DLD1 (cell line): Measurements from ENCODE around the gene FMOD.
"Not testable (repeated sequence)": the region's sequence is repeated elsewhere in the genome, so short reads cannot be mapped to it uniquely, and the experiment has no call there.

Source experiments
- in situ Hi-C: cut with HindIII; loops from 2 replicates; pipeline ENCODE4 v1.10.0; 2017; ENCODE audit warnings: low sequenced_read_pairs

FMOD gene

DNA sequence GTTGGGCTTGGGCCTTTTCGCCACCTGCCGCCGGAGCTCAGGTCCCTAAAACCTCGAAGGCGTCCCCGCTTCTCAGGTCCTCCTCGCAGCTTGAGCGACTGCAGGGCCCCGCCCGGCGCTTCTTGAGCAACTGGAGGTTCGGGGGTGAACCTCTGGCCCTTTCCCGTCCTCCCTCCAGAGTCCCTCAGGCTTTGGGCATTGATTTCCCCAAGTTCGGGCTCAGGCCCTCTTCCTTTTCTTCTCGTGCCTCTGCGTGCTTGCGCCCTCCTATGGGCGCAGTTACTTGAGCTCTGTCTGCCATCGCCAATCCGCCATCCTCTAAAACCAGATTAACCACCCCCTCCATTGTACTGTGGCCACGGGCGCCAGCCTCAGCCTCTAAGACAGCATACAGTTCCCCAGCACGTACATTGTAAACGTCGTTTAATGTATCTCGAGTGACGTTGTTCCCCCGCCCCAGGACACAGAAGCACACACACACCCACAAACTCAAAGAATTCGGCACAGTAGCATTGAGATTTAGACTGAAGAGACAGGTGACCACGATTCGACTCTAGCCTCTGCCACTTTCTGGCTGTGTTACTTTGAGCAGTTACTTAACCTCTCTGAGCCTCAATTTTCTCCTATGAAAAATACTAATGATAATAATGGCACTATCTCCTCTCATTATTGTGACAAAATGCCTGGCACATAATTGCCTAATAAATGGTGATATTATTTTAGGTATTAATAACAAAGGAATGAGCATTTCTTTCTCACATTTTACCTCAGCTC, 23.1 kb downstream of the FMOD start:
- in situ Hi-C loops, result no loop called here

DNA sequence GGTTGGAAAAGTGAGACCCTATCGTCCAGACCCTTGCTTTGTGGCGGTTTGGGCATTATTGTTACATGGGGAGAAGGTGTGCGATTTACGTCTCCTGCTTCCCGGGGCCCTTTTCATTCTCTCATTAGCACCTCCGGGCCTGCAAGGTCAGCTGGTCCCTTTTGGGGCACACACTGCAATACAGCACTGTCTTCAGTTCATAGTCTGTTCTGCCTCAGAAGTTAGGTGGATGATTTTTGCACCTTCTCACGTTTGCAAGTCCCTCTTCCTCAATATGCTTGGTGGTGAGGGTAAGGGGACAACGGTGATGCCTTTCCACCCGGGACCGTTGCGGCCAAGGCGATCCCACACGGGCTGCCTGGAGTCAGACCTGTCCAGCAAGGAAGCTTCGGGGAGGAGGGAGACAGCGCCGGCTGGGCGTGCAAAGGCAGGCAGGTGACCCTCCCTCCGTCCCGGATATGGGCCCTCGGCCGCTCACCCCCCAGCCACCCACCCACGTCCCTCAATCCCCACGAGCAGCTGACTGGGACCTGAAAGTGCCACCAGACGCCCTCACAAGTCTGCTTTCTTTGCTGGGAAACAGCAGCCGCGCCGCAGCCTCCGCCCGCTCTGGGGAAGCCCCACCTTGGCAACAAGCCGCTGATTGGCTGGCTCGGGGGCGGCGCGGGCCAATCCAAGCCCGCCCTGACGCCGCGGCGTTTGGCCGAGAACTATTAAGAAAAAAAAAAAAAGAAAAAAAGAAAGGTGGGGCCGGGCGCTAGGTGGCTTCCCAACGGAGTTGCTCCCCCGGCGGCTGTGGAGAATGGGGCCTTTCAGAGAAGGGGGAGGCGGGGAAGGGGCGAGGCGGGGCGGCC, 23.9 kb downstream of the FMOD start:
- in situ Hi-C loops, result no loop called here

DNA sequence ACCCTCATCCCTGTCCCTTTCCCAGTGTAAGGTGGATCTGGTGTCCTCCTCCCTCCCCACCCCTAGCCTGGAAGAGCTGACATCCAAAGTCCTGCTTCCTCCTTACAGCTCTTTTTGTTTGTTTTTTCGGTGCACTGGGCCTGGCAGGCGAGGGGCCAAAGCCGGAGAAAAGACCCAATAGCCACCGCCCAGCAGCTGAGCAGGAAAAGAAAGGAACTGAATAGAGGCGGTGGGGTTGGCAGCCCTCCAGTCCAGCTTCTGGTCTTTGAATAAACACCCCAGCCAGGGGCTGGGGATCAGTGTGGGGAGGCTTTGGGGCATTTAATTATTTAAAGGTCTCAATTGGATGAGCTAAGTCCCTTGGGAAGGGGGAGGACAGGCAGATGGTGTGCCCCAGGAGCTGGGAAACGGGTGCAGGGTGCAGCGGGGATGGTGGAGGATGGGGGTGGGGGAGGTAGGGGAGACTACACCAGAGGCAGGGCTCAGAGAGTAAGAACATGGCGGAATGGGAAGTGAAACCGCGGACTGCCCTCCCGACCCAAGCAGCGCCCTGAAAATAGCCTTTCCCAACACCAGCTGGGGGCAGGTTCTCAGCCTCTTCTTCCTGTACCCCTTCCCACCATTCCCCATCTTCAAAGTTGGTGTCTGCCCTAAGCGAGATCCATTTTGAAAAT, 25.4 kb downstream of the FMOD start:
- in situ Hi-C loops, result no loop called here

DNA sequence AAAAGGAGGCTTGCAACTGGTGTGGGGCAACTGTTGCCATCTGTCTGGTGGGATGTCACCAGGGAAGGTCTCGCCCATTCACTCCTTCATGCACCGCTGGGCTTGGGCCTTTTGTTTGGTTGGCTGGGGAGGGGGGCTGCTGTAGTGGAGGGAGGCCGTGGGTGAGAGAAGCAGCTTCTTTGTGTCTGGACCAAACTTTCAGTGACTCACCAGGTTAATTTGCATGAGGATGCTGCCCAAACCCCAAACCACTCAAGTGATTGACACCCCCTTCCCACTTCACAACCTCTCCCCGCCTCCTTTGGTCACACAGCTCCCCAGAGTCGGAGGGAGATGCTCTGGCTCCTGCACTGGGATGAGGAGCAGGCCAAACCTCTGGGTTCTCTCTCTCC, 25.9 kb downstream of the FMOD start:
- in situ Hi-C loops, result no loop called here

DNA sequence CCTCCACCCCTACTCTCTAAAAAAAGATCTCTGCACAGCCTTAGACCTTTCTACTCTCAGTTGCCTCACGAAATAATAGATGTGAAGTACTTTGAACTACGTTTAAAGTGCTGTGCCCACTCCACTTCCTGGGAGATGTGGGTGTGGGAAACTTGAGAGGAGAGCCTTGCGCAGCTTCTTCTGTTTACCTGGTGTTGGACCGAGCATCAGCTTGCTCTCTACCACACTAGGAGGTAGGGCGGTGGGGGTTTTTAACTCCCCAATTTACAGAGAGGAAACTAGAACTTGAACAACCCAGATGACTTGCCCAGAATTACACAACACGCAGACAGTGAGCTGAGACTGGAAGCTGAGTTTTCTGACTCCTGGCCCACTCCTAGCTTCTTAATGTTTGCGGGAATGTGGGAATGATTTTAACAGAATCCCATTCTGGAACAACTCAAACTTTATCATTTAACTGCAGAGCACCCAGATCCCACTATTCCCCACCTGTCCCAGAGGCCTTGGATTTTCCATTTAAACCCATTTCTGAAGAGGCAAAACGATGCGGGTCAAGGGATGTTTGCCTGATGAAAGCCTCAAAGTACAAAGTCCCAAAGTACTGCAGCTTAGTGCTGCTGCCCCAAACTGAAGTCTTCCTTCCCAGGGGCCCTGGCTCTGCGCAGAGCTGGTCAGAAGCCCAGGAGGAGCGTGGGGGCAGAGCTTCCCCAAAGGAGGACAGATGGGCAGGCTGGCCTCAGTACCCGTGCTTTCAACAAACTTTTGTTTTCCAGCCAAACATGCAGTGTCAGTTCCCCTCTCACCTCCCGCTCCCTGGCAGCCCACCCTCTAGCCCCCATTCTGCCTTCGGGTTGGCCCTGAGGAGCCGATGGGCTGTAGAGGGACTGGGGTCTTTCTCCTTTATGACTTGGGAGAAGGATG, 26.6 kb downstream of the FMOD start:
- in situ Hi-C loops, result no loop called here

DNA sequence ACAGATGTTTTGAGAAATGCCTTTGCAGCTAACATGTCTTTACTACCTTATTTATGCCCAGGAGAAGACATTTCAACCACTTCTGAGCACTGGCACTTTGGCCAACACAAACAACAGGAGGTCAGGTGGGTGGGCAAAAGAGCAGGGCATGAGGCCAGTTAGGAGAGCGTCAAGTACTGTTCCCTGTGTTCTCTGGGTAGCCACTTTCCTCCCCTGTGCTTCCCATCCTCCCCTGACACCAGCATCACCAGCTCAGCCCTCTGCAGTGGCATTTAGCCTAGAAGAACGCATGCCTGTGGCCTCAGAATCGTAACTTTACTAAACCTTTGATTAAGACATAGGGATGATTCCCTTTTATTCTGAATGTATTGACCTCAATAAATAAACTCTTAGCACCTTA, 27.3 kb downstream of the FMOD start:
- in situ Hi-C loops, result no loop called here

DNA sequence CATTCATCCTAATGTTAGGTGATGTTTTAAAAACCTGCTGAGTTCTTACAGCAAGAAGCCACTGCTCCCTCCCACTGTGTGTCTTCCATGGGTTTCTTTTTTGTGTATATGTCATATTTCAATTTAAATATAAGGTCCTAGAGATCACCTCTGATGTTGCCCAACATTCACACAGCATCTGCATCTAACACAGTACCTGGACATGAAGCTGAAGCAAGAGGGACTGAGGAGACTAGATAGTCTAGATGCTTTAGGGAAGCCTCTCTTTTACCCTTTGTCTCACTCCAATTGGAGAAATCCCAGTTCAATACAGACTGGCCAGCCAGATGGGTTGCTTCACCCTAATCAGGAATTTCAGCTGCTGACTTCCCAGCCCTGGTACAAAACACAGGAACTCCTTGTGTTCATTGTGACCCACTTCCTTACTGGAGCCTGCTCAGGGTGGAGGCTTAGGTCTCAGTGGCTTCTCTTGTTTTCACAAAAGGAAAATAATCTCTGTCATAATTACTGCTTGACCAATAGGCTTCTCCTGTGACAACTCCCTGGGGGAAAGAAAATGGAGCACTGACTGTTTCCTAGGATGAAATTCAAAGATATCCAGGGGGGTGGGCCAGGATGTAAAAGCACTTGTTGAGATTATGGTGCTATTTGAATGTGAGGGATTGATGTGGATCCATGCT, 28.3 kb downstream of the FMOD start:
- in situ Hi-C loops, result no loop called here

DNA sequence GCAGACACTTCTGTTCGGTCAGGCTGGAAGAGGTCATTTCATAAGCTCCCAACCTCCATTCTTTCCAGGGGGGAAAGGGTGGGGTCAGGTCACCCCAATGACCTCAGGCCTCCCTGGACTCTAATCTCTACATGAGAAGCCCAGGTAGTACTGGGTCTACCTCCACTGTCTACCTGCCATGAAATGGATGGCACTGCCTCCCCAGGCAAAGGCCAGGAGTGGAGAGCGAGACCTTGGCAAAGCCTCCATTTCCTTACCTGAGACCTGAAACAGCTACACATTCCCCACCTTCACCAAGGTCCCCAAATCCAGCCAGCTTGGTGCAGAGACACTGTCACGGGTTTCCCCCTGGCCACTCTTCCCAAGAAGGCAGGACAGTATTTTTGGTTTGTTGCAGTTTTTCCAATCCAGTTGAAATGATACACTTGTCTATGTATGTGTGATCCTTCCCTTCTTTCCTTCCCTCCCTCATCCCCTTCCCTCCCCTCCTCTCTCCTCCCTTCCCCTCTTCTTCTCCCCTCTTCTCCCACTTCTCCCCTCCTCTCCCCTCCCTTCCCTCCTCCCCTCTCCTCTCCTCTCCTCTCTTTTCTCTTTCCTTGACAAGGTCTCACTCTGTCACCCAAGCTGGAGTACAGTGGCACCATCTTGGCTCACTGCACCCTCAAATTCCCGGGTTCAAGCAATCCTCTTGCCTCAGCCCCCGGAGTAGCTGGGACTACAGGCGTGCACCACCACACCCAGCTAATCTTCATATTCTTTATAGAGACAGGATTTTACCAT, 29.5 kb downstream of the FMOD start:
- in situ Hi-C loops, result no loop called here

DNA sequence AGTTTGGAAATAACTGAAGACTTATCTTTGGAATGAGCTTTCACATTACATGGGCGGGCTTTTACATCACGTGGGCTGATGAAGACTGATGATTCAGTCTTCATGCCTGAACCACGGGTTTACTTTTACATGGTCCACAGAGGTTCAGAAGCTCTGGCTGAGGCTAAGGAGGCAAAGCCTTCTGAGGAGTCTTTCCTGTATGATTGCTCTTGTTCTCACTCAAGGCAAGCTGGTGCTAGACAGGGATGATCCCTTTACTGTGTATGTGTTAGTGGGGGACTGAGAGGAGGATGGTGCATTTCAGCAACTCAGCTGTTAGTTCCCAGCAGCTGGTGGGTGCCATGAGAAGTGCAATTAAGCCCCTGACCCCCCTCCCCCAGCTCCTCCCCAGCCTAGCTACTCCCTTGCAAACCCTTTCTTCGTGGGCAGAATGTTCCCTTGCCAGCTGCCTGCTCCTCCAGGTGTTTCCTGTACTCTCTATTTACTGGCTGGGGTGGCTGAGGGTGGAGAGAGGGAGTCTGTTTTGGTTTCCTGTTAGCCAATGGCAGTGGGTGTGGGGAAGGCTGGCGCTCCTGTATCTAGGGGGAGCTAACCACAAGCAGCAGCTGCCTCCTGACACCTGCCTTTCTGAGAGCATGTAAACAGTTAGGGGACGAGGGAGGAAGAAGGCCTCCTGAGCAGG, 30.2 kb downstream of the FMOD start:
- in situ Hi-C loops, result no loop called here

DNA sequence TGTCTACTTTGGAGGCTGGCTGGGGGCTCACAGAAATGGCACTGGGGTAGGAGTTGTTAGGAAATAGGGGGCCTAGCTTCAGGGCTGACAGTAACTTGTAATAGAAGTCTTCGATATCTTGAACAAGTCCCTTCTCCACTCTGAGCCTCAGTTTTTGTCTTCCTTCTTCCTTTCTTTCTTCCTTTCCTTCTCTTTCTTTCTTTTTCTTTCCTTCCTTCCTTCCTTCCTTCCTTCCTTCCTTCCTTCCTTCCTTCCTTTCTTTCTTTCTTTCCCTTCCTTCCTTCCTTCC, 32.7 kb downstream of the FMOD start:
- in situ Hi-C loops, result no loop called here

DNA sequence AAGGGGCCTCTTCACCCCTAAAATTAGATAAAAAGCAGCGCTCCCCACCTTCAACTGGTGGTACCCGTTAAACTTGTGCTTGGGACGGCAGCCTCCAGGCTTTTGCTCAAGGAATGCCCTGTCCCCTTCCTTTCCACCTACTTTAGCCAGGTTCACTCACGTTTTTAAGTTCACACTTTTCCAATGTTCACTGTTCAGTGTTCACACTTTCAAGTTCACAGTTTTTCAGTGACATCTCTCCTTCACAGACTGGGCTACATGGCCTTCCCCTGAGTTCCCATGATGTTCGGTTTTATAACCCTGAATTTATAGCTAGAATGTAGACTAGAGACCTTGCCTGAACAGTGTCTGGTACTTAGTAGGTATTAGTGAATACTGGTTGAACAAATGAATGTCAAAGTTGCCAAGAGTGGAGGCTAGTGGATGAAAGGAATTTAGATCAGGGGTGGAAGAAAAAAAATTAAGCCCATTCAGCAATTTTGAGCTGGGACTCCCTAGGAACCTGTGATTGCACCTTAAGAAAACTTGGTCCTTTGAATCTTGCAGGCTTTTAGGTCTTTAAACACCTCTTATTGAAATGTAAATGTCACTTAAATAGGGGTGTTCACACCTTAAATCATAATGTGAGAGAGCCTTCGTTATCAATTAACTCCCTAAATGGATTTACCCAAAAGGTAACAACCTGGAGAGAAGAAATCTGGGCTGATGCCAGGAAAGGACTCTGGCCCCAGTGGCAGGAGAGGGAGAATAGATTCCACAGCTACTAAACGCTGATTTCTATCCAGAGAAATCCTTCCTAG, 33.3 kb downstream of the FMOD start:
- in situ Hi-C loops, result no loop called here

DNA sequence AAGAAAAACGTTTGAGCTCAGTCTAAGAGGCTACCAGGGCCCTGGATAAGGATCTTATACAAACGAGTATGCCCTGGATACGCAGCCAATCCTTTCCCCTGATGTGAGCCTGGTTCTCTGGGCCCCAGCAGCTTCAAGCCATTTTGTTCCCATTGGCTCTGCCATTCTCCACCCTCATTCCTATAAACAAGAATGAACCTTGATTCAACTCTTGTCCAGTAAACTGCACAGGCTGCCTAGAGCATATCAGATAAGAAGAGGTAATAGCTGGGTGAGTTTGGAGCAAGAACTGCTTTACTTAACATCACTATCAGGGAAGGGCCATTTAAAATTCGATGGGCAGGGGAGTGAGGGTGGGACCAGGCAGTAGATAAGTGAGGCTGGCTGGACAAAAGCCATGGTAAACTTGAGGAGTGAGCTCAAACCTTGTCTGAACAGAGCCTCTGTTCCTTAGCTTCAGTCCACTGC, 34.3 kb downstream of the FMOD start:
- in situ Hi-C loops, result no loop called here

DNA sequence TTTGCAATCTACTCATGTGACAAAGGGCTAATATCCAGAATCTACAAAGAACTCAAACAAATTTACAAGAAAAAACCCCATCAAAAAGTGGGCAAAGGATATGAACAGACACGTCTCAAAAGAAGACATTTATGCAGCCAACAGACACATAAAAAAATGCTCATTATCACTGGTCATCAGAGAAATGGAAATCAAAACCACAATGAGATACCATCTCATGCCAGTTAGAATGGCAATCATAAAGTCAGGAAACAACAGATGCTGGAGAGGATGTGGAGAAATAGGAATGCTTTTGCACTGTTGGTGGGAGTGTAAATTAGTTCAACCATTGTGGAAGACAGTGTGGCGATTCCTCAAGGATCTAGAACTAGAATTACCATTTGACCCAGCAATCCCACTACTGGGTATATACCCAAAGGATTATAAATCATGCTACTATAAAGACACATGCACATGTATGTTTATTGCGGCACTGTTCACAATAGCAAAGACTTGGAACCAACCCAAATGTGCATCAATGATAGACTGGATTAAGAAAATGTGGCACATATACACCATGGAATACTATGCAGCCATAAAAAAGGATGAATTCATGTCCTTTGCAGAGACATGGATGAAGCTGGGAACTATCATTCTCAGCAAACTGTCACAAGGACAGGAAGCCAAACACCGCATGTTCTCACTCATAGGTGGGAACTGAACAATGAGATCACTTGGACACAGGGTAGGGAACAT, 36.7 kb downstream of the FMOD start:
- in situ Hi-C loops, result not testable (repeated sequence)

DNA sequence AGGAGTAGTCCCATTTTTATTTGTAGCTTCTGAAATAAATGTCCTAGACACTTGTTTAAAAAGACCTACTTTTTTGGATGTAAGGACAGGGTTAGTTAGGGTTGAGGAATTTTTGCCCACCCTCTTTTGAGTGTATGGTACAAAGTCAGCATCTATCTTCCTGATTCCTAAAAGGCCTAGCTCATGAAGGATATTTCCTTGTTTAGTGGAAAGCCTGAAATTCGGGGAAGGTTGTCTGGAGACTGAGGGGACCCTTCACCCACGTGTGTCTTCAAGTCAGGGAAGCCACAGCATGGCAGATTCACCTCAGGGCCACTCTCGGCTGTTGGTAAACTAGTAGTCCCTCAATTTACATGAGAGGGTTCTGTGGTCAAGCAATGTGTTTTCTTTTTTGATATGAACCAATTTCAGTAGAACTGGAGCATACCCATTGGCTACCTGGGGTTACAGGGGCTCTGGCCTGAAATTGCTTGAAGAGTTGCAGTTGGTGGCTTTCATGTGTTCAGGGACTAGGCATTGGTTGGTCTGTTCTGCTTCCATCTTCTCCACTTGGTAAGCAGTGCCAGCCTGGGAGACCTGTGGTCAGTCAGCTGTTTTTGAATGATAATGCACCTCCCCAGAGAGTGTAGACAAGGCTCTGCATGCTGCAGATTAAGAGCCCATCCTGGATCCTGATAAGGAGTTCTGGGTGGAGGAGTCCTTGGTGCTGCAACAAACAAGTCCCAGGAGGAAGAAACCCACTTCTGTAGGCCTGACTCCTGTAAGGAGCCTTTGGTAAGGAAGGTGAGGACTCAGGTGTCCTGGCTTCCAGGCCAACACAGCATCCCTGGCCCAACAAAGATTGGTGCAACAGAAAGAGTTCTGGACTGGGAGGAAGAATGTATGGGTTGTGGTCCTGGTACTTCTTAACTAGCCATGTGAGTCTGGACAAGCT, 39.3 kb downstream of the FMOD start:
- in situ Hi-C loops, result no loop called here

DNA sequence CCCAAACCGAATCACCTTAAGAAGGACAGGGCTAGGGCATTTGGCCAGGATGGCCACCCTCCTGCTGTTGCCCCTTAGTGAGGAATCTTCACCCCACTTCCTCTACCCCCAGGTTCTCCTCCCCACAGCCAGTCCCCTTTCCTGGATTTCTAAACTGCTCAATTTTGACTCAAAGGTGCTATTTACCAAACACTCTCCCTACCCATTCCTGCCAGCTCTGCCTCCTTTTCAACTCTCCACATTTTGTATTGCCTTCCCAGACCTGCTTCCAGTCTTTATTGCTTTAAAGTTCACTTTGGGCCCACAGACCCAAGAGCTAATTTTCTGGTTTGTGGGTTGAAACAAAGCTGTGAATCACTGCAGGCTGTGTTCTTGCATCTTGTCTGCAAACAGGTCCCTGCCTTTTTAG, 42.0 kb downstream of the FMOD start:
- in situ Hi-C loops, result no loop called here

DNA sequence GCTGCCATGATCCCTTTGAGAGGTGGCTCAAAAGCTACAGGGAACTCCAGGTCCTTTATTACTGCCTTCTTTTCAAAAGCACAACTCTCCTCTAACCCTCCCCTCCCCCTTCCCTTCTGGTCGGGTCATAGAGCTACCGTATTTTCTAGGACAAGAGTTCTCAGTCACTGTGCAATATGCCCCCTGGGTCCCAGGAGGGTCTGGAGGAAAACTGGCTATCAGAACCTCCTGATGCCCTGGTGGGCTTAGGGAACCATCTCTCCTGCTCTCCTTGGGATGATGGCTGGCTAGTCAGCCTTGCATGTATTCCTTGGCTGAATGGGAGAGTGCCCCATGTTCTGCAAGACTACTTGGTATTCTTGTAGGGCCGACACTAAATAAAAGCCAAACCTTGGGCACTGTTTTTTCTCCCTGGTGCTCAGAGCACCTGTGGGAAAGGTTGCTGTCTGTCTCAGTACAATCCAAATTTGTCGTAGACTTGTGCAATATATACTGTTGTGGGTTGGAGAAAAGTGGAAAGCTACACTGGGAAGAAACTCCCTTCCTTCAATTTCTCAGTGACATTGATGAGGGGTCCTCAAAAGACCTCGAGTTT, 42.5 kb downstream of the FMOD start:
- in situ Hi-C loops, result no loop called here
